Measurements from ENCODE around the gene KRTAP10-8.
"Not testable (repeated sequence)": the region's sequence is repeated elsewhere in the genome, so short reads cannot be mapped to it uniquely, and the experiment has no call there.

Gene KRTAP10-8

DNA sequence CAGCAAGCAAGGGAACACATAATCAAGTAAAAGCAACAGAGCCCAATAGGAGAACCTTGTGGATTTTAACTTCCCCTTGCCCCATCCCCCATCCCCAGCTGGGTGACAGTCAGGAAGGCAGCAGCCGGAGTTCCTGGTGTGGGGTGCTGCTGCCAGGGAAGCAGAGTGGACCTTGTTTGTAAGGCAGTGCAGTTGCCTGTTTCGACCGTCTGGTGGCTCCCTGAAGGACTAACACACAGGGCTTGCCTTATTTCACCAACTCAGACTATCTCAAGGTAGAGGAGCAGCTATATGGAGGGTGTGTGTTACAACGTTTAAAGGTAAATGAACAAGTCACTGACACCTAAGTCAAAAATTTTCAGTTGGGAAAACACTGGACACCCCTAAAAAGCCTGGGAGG is 6.6 kb downstream of the KRTAP10-8 start:
- peak; percentile 16 to 43 for DNase-seq

DNA sequence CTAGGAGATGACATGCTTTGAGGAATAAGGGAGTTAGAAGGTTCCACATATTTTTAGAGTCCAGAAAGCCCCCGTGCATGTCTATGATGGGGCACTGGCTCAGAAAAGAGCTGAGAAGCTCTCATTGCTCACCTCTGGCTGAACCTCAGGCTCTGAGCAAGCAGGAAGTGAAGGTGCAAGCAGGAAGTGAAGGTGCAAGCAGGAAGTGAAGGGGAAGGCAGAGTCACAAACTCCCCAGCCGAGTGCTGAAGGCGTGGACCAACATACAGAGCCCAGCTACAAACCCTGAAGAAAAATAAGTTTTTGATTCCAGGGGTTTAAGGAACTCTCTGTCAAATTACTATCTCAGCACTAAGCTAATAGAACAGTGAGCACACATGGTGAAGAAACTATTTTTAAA is 7.0 kb downstream of the KRTAP10-8 start:
- DNase-seq = no peak

DNA sequence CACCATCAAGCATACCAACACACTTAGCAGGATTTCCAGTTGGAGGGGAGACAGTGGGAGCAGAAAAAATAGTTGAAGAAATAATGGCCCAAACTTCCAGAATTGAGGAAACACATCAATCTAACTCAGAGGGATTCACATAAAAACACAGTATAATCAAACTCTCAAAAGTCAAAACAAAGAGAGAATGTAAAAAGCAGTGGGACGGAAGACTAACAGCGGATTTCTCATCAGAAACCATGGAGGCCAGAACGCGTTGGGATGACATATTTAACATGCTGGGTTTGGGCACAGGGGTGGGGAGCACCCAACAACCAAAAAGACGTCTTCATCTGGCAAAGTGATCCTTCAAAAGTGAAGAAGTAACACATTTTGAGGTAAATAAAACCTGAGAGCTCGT is 8.0 kb downstream of the KRTAP10-8 start:
- no peak for DNase-seq

DNA sequence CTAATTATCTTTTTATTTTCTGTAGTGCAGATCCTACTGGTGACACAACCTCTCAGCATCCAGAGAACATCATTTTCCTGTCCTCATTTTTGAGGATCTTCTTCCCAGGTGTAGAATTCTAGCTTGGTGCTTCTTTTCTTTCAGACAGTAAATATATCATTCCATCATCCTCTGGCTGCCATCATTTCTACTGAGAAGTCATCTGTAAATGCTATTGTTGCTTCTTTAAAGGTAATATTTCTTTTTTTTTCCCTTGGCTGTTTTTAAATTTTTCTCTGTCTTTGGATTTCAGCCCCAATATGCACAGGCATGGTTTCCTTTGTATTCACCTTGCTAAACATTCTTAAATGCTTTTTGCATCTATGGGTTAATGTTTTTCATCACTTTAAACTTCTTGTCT is 11.7 kb downstream of the KRTAP10-8 start:
- DNase-seq = no peak

DNA sequence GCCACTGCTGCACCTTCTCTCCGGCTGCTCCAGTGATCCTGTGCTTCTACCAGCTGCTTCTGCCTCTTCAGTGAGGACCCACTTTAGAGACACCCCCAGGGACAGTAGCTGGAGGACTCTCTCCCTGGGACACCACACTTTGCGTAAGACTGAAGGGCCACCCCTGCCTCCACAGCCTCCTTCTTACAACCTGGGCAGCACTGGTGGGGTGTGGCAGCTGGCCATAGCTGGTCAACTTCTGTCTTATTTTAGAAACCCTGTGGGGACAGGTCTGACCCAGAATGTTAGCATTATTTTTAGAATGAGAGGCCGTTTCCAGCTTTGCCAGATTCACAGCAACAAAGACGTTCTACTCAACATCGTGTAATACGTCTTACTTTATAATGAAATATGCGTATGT is 13.9 kb downstream of the KRTAP10-8 start:
- no peak for DNase-seq

DNA sequence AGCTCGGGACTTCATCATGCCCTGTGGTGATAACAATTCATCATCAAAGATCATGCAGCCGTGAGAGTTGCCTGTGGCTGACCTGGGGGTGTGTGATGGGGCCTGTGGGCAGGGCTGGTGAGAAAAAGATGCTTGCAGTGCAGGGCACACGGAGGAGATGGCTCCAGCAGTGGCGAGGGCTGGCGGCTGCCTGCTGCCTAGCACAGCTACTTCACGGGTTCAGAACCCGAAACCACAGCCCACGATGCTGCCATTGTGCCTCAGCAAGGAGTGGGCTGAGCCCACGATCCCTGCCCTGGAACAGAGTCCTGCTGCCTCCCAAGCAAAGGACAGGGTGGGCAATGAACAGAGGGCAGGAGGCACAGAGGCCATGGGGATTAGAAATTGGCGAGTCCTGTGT is 14.4 kb downstream of the KRTAP10-8 start:
- no peak for DNase-seq

DNA sequence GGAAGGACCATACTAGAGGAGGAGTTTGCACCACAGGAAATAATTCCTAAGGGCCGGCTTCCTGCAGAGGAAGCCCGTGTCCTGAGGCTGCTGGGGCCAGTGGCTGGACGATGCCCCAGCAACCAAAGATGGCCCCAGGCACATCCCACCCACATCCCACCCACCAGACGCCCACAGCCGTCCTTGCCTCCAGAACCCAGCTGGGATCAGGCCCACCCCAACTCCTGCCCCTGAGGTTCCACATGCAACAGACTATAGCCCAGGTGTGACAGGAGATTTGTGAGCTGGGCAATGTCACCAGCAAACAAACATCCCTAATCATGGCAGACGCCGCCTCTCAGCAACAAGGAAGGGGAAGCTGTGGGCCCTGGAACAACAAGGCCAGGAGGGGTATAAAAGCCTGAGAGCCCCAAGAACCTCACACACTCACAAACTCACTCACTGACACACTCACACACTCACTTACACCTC is 14.8 kb downstream of the KRTAP10-8 start, which contains the start of gene KRTAP10-9:
Gene KRTAP10-9, plus strand, starts transcription at position 421 of the 471 bp plus-strand sequence. CDS start 79 bp downstream, outside the sequence.
- DNase-seq = no peak

DNA sequence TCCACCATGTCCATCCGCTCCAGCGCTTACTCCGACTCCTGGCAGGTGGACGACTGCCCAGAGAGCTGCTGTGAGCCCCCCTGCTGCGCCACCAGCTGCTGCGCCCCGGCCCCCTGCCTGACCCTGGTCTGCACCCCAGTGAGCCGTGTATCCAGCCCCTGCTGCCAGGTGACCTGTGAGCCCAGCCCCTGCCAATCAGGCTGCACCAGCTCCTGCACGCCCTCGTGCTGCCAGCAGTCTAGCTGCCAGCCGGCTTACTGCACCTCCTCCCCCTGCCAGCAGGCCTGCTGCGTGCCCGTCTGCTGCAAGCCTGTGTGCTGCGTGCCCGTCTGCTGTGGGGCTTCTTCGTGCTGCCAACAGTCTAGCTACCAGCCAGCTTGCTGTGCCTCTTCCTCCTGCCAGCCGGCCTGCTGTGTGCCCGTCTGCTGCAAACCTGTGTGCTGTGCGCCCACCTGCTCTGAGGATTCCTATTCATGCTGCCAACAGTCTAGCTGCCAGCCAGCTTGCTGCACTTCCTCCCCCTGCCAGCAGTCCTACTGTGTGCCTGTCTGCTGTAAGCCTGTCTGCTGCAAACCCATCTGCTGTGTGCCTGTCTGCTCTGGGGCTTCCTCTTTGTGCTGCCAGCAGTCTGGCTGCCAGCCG is 15.4 kb downstream of the KRTAP10-8 start:
- DNase-seq = not testable (repeated sequence)

DNA sequence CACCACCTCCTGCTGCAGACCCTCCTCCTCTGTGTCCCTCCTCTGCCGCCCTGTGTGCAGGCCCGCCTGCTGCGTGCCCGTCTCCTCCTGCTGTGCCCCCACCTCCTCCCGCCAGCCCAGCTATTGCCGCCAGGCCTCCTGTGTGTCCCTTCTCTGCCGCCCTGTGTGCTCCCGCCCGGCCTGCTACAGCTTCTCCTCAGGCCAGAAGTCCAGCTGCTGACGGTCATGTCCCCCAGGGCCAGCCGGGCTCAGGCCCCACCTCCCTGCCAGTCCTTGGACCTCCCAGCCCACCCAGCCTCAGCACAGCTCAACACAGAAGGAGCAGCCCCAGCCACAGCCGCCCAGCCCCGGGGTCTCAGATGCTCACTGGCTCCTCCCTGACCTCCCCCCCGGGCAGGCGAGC is 16.0 kb downstream of the KRTAP10-8 start:
- not testable (repeated sequence) for DNase-seq

DNA sequence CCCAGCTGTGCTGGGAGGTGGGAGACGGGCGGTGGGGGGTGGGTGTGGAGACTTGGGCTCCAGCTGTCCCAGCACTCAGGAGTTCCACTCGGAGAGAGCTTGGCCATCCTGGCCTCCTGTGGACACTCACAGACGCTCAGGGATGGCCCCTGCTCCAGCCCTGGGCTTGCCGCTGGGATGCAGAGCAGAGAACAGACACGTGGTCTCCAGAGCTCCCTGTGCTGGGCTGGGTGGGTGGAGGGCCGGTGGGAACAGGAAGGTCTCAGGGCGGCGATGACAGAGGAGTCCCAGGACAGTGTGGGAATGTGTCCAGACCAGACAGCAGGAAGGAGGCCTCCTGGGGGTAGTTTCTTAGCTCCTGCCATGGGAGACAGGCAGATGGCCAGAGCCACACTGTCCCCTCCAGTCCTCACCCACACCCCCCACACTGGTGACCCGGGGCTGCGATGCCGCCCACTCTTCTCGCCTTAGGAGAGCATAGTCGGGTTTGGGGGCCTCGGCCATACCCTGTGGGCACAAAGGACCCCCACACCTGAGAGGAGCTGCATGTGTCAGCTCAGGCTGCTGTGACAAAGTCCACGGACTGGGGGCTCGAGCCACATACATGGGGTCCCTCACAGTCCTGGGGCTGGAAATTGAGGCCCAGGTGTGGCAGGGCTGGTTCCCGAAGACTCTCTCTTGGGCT is 17.0 kb downstream of the KRTAP10-8 start:
- no peak for DNase-seq

DNA sequence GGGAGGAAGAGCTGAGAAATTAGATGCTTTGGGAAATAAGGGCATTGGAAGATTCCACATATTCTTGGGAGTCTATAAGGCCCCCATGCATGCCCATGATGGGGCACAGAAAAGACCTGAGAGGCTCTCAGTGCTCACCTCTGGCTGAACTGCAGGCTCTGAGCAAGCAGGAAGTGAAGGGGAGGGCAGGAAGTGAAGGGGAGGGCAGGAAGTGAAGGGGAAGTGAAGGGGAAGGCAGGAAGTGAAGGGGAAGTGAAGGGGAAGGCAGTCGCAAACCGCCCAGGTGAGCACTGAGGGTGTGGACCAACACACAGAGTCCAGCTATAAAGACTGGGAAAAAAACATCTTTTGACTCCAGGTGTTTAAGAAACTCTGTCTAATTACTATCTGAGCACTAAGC is 18.6 kb downstream of the KRTAP10-8 start:
- DNase-seq = no peak

DNA sequence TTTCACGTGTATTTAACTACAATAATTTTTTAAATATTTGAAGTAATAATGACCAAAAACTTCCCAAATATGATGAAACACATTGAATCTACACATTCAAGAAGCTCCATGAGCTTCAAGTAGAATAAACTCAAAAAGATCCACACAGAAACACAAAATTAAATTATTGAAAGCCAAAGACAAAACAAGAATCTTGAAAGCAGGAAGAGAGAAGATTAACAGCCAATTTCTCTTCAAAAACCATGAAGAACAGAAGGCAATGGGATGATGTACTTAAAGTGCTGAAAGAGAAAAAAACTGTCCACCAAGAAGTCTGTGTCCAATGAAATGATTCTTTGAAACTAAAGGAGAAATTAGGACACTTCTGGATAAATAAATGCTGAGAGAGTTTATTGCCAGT is 20.2 kb downstream of the KRTAP10-8 start:
- no peak for DNase-seq

DNA sequence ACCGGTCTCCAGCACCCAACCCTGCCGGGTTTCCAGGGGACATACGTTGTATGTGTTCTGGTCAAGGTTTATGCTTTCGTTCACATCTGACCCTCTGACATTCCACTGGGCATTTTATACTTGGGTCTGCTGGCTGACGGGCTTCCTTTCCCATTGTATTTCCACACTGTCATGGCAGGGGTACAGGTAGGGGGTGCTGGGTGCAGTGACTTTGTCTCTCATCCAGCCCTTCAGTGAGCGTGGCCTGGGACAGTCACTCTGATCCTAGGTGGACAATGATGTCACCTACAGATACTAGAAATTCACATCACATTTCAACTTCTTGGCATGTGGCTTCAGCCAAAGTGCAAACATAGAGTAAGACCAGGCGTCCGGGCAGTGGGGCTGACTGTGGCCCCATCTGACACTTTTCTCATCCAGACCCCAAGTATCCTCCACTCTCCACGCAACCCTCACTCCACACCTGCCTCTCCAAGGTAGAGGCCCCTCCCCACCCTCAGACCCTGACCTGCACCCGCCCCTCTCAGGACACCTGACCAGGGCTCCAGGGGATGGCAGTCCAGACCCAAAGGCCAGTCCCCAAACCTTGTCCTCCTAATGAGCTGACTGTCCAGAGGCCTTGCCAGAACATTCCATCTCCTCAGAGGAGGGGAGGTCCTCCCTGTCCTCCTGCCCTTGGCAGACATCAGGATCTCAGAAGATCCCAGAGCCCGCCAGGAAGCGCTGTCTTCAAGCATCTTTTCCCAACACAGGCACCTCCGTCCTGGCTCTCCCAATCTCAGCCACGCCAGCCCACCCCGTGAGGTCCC is 24.5 kb downstream of the KRTAP10-8 start:
- DNase-seq = no peak

DNA sequence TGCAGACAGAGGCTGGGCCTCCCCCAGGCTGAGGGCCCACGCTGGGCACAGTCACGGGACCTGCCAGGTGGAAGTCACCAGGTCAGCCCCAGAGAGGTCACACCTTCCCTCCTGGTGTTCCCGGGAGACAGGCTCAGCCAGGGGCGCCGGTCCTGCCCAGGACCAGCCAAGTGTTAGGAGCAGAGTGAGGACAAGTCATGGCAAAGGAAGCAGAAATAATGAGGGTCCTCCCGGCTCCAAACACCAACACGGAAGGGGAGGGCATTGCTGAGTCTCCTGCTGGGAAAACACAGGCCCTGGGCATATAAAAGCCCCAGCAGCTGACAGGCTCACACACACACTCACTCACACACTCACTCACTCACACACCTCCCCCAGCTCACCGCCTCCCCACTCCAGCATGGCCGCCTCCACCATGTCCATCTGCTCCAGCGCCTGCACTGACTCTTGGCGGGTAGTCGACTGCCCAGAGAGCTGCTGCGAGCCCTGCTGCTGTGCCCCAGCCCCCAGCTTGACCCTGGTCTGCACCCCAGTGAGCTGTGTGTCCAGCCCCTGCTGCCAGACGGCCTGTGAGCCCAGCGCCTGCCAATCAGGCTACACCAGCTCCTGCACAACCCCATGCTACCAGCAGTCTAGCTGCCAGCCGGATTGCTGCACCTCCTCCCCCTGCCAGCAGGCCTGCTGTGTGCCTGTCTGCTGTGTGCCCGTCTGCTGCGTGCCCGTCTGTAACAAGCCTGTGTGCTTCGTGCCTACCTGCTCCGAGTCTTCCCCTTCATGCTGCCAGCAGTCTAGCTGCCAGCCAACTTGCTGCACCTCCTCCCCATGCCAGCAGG is 25.4 kb downstream of the KRTAP10-8 start, which contains the start of gene KRTAP10-10:
Gene KRTAP10-10, plus strand, starts transcription at position 339 of the 833 bp plus-strand sequence. Its CDS starts 62 bp downstream, at position 401.
- DNase-seq = no peak

DNA sequence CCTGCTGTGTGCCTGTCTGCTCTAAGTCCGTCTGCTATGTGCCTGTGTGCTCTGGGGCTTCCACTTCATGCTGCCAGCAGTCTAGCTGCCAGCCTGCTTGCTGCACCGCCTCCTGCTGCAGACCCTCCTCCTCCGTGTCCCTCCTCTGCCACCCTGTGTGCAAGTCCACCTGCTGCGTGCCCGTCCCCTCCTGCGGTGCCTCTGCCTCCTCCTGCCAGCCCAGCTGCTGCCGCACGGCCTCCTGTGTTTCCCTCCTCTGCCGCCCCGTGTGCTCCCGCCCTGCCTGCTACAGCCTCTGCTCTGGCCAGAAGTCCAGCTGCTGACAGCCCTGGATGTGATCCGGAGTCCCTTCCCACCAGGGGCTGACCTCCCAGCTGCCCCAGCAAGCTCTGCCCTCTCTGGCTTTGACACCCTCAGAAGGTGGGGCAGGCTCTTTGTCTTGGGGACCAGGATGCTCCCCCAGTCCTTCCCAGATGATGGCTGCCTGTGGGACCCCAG is 26.0 kb downstream of the KRTAP10-8 start:
- not testable (repeated sequence) for DNase-seq

DNA sequence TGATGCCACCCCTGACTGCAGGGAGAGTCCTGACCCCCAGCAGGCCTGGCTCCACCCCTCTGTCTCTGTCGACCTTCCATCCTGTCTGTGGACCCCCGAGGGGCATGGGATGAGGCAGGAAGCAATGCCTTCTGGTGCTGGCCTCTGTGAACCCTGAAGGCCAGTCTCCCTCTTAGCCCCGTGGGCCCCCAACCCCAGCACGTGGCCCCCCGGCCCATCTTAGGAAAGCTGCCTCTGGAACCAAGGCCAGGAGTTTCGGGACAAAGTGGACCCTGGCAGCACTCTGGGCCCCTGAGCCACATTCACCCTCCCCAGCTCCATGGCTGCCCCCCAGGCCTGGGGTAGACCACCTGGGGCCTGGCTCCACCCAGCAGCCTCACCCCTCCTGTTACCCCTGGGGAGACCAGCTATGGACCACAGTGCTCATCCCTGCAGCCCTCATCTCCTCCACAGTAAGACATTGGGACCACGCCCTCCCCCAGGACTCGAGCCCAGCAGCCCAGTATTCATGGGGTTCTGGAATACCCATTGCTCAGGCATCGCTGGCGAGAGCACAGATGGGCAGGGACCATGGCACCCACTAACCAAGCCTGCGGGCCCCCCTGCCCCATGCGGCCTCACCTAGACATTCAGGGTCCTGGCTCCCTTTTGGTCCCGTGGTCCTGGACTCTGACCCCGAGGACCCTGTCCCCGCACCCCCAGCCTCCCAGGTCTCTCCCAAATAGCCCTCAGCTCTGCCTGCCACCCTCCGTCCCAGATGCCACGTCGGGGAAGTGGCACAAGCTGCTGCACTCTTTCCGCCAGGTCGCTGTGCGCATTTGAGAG is 26.8 kb downstream of the KRTAP10-8 start:
- not testable (repeated sequence) for DNase-seq

DNA sequence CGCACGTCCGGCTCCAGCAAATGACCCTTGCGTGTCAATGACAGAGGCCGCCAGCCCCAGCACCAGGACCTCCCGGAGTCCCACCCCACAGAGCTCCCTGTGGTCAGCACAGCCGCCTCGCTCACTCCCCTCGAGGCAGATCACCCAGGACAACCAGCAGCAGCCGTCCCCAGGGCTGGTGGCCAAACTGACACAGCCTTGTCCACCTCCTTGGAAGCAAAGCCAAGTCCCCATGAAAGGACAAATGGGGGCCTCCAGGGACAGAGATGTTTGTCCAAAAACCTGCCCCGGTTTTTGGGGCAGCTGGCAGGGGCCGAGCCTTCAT is 27.4 kb downstream of the KRTAP10-8 start:
- no peak for DNase-seq

DNA sequence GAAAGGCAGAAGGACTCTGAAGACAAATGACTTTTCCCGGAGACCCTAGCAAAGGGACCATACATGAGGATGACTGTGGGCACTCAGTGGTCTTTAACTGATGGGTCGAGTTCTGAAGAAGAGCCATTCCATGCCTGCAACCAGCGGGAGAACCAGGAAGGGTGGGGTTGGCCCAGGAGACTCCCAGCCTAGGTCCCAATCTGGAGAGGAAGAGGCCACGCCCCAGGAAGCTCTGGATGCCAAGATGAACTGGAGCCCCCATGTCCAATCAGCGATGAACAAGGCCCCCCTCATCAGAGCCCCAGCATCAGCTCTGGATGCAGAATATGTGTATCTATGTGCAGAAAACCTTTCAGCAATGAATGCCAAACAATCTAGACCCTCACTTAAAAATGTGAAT is 28.9 kb downstream of the KRTAP10-8 start:
- DNase-seq = no peak

DNA sequence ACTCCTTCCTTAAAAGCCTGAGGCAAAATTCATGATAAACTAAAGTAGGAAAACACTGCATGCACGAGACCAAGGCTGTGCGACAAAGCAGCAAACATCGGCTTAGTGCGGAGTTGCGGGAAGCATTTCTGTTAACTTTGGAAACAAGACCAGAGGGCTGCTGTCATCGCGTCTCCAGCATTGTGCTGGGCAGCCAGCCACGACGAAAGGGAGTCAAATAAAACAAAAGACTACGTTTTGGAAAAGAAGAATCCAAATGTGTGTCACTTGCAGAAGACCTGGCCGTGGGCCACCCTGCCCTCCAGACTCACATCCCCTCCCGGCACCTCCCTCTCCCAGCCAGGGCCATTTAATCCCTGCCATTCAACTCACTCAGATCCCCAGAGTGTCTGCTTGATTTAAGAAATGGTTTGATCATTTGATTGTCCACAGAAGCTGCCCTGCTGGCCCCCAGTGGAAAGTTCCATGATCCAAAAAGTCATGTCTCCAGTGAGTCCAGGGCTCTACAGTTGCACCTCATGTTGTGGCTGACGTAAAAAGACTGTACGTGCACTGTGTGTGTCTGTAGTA is 31.9 kb downstream of the KRTAP10-8 start:
- DNase-seq = no peak

DNA sequence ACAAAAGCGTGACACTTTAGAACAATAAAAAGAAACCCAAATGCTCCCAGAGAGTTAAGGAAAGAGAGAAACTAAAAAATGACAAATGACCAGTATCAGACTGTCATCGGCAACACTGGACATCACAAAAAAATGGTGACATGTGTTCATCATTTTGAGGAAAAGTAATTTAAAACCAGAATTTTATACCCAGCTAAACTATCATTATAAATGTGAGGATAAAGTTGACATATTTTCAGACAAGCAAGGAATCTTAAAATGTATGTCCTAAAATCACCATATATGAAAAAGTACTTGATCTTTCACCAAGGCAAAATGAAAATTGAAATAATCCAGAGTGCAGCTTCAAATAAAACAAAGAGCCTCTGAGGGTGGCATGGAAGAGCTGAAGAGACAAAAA is 33.0 kb downstream of the KRTAP10-8 start:
- no peak for DNase-seq

Measured in inflammatory macrophage (primary cell).